GM19468 (cell line): ENCODE measurements around the gene RPS21.
"Not testable (repeated sequence)": the region's sequence is repeated elsewhere in the genome, so short reads cannot be mapped to it uniquely, and the experiment has no call there.

ENCODE experiments used
- ATAC-seq: cut with Tn5 transposase; IDR thresholded peaks from one replicate; pipeline ENCODE4 v1.9.1; 2021; ENCODE audit warnings: mild to moderate bottlenecking, moderate library complexity, moderate number of reproducible peaks; ENCODE audit not compliant: unreplicated experiment; ENCODE audit errors: extremely low read depth

The RPS21 gene

DNA sequence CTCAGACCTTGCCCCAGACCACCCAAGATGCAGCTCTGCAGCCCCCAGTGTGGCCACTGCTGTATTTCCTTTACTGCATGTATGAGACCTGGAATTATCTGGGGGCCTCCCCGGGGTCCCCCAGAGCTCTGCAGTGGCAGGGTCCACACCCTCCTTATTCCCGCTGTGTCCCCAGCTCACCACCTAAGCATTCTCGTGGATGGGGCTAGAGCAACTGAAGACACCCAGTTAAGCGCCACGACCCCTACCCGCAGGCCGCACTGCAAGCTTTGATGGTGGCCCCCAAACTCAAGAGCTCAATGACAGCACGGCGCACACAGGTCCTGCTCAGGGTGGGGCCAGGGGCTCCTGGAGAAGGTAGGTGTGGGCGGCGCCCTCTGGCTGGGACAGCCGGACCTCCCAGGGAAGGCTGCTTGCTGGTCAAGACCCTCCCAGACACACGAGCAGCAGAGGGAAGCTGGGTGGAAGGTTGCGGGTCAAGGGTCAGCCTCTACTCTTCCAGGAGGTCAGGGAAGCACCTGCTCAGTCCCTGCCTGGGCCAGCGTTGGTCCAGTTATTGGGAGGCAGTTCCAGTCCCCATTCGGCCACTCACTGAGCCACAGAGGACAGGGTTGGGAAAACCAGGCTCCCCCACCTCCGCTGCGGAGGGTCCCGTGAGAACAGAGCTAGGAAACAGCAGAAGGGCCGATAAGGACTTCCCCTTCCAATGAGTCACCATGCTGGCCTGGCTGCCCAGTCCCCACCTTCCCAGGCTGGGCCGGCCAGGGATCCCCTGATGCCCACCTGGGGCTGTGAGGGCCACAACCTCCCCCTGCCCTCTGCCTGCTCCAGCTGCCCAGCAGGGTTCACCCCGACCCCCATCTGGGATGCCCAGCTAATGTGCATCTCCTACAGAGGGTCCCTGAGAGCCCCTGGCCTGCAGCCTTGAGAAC is 22.7 kb upstream of the RPS21 start:
- ATAC-seq = no peak

DNA sequence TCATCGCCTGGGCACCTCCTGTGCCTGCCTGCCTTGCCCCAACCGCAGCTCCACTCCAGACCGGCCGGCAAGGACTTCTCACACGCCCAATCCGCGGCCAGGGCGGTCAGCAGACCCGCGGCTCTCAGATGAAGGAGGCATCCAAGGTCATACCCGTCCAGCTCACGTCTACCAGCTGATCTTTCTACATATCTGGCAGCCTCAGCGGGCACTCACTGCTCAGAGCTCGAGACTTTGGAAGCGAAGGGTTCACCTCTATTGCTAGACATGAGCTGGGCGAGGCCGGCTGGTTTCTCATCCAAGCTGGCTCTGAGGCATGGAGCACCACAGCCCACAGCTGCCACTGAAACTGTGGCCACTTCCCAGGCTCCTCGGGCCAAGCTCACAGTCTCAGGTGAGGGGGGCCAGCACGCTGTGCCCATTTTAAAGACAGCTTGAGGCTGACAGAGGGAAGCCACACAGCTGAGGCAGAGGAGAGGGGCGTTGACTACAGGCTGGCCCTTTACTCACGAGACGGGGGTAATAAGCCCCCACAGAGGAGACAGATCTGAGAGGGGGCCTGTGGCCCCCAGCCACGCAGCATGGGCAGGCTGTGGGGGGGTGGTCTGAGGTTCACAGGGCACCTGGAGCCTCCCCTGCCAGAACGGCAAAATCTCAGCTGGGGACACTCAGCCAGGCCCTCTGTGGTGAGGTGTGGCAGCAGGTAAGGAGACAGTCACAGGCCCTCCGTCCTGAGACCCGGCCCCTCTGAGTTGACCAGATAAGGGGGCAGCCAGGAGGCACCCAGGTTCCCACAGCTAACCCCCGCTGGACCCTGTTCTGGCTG is 21.8 kb upstream of the RPS21 start:
- no peak for ATAC-seq

GRCh38 chr20:62365814-62366369 is 21.0 kb upstream of the RPS21 start:
- no peak for ATAC-seq

DNA sequence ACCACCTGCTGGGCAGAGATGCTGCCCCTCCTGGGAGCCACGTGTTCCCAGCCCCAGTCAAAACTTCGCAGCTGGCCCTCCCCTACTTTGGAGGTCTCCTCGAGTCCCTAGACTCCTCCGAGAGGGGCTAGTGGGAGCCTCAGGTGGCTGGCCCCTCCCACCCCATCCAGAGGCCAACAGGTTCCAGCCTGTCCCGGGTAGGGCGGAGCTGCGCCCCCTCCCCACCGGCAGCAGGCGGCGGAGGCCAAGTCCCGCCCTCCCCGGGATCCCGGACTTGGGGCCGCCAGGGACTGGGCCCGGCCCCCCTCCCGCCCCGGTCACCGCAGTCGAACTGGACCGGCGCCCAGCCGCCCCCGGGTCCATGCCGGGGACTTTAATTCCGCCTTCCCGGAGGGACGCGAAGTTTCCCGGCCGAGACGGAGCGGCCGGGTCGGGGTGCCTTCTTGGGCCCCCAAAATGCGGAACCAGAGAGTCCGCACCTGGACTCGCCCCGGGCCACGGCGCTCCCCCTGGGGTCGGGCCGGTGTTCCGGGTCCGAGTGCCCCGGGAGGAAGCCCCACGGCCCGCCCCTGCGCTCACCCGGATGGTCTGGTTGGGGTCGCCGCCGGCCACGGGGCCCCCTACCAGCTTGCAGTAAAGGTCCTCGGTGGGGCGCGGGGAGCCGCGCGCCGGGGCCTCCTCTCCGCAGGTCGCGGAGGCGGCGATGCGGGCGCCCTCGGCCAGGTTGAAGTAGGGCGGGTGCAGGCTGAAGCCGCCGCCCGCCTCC is 20.4 kb upstream of the RPS21 start:
- ATAC-seq = no peak

DNA sequence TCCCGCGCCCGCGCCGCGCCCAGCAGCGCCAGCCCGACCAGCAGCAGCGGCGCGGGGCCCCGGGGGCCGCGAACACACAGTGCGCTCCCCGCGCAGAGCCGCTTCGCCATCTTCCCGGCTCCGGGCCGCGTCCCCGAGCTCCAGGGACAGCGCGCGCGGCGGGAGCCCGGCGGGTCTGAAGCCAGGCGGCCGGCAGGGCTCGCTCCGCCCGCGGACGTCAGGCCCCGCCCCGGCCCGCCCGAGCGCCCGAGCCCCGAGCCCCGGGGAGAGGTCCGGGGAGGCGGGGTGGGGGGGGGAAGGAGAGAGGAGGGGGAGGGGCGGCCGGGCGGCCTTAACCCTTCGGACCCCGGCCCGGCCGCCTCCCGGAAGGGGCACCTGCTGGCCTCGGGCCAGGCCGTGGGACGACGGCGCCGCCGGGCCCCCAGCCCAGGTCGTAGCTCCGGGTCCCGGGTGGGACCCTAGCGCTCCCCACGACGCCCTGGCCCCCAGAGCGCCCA is 19.7 kb upstream of the RPS21 start, which contains the start of gene LAMA5:
TSS of gene LAMA5 (minus strand) at position 177 of the 497 bp plus-strand sequence. CDS start at position 110, 67 bp downstream.
- ATAC-seq = no peak

- no peak for ATAC-seq
Observed at GRCh38 chr20:62367633-62368391, 19.1 kb upstream of the RPS21 start.

DNA sequence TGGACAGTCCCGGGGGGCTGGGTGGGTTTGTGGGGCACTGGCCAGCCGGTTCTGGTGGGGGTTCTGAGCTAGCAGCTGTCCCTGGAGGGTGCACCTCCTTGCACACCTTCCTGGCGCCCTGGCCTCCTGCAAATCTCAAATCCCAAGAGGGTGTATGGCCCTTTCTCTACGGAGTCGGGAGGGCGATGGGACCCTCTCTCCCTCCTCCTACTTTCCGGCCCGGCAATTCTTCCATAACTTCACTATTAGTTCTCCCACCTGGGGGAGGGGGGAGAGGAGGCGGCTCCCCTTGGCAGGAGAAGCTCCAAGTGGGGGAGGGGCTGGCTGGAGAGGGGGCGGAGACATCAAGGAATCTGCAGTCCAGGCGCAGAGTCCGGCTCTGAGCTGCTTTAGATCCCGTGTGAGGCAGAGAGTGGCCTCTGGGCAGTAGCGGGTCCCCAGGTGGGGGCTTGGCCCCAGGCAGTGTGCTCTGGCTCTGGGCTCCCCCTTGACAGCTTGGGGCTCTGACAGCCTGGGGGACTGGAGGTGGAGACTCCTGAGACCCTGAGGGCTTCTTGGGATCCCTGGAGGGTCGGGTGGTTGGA is 18.4 kb upstream of the RPS21 start:
- no peak for ATAC-seq

DNA sequence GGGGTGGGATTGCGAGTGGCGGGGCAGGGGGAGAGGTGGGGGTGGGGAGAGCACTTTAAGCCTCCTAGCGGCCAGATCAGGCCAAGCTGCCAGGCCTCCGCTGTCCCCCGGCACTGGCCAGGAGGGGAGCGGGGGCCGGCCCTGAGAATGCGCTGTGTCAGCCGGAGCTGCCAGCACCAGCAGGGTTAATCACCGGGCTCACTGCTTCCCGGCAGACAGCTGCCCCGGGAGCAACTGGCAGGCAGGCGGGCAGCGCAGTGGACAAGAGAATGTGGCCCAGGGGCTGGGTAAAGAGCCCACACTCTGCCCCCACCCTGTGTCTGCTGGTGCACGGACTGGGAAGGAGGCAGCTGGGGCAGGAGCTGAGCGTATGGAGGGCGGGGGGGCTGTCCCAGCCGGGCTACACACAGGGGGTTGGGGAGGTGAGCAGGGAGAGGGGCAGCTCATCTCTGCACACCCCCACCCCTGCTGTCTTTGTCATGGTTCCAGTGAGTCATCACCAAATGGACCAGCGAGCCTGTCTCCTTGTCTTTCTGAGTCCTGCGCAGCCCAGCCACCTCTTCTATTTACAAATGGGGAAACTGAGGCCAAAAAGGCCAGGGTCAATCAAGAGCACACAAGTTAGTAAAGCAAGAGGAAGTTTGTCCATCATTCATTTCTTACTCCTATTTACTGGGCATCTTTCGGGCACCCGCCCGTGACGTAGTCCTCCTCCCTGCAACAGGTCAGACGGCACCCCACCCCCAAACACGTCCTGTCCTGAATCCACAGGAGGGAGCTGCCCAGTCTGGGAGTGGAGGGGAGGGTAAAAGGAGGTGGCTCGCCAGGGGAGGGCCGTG is 17.7 kb upstream of the RPS21 start:
- ATAC-seq = no peak

DNA sequence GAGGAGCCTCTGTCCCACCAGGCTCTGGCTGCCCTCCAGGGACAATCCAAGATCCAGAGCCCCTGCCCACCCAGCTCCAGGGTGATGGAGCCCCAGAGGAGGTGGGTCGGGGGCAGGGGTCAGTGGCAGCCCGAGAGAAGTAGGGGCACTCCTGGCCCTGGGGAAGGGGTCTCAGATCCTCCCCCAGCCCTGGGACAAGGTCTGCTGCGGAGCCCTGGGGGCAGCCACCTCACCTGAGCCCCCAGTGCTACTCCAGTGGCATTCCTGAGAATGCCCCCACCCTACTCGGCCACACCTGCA is 17.1 kb upstream of the RPS21 start:
- ATAC-seq = no peak

- ATAC-seq = no peak
Observed at GRCh38 chr20:62370115-62370806, 16.6 kb upstream of the RPS21 start.

- no peak for ATAC-seq
Observed at GRCh38 chr20:62370807-62371587, 15.9 kb upstream of the RPS21 start.

DNA sequence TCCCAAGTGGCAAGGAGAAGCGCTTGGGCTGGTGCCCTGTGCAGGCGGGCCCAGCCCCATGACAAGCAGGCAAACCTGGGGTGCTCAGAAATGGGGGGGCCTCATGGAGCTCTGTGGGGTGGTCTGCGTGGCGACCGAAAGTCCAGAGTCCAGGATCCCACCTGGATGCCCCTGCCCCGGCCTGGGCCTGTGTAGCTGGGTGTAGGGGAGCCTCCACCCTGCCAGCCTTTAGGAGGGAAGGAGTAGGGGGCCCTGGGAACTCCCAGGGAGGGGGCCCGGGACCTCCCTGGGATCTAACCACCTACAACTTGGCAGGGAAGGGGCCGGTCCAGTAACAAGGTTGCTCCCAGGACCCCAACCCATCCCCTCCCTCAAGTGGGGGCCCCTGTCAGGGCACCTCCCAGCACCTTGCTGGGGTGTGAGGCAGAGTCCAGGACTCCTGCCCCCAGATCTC is 15.3 kb upstream of the RPS21 start:
- ATAC-seq = no peak

DNA sequence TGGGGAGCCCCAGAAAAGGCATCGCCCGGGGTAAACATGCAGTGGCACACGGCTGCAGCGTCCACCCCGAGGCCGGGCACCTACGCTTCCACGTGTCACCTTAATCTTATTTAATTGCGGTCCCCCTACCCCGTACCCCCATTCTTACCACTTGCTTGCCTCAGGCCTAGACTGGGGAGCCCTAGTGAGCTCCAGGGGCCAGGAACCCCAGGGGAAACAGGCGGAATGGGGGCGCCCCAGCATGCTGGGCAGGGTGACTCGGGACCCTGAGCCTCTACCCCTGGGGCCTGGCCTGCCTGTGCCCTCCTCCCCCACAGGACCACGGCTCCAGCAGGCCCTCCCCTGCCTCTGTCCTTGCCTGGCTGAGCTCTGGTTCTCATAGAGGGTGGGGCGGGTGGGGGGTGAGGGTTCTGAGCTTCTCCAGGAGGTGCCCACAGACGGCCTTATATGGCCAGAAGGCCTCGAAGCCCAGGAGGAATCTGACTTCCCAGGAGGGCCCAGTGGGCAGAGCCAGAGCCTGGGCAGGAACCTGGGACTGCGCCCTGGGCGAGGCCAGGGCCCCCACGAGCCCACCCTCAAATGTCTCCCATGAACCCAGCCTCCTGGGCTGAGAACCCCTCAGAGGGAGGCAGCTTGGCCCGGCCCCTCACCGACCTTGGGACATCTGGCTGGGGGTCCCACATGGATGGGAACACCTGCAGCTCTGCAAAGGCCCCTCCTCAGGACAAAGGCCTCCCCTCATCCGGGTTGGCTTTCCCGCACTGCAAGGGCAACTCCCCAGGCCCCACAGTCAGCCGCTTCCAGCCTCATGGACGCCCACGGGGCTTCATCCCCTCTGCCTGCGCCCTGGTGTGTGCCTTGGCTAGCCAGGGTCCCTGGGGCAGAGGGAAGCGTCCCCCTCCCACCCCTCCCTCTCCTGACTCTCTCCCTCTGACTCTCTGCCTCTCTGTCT is 14.6 kb upstream of the RPS21 start:
- no peak for ATAC-seq

- ATAC-seq = not testable (repeated sequence)
Observed at GRCh38 chr20:62373631-62374179, 13.2 kb upstream of the RPS21 start.
